Common myeloid progenitor, CD34-positive (primary cell): ENCODE measurements around the gene LITAF.

Experiments
- CTCF ChIA-PET: fragments of 350-600 bp; sonication (Branson Sonifier 250); formaldehyde crosslinking; loops from one replicate; lab custom pipeline; 2021; ENCODE audit warnings: antibody characterized with exemption; lab: Charles Lee
- POLR2A ChIA-PET: fragments of 350-600 bp; sonication (Branson Sonifier 250); formaldehyde crosslinking; loops from one replicate; lab custom pipeline; 2021; ENCODE audit warnings: antibody characterized with exemption; lab: Charles Lee
- DNase-seq, 3 donors: peaks; one replicate each; pipeline versions ENCODE4 v3.0.0 to v3.0.0-alpha.2; 2013
- H3K27ac ChIP-seq, 2 experiments: 1 replicate in 1 of 2; 2 replicates in 1 of 2; pipeline ENCODE4 v1.7.0; 2013; ENCODE audit warnings: inconsistent platforms in 2 of 2, low read length in 2 of 2, mild to moderate bottlenecking in 2 of 2, low read depth in 1 of 2, moderate library complexity in 1 of 2; ENCODE audit not compliant: severe bottlenecking in 2 of 2, insufficient read depth in 1 of 2, poor library complexity in 1 of 2
- H3K27me3 ChIP-seq, 5 experiments: replicated peaks in 2 of 5; 1 replicate in 3 of 5; 2 replicates in 2 of 5; pipeline versions ENCODE4 v1.6.1 to v1.7.0; 2013; ENCODE audit warnings: low read length in 4 of 5, mild to moderate bottlenecking in 2 of 5, moderate library complexity in 2 of 5, inconsistent platforms in 1 of 5; ENCODE audit not compliant: insufficient read depth in 5 of 5, control insufficient read depth in 4 of 5
- H3K36me3 ChIP-seq, 4 experiments: 1 replicate in 2 of 4; 2 replicates in 2 of 4; pipeline versions ENCODE4 v1.6.1 to v1.7.0; 2013; ENCODE audit warnings: low read length in 3 of 4, control low read depth in 1 of 4, mild to moderate bottlenecking in 1 of 4; ENCODE audit not compliant: control insufficient read depth in 4 of 4, insufficient read depth in 4 of 4
- H3K4me1 ChIP-seq, 4 experiments: 1 replicate in 3 of 4; 2 replicates in 1 of 4; pipeline versions ENCODE4 v1.6.1 to v1.7.1; 2013; ENCODE audit warnings: low read length in 3 of 4, mild to moderate bottlenecking in 3 of 4, control low read depth in 1 of 4, inconsistent platforms in 1 of 4, moderate library complexity in 1 of 4; ENCODE audit not compliant: control insufficient read depth in 4 of 4, insufficient read depth in 4 of 4; ENCODE audit errors: control extremely low read depth in 1 of 4
- H3K4me3 ChIP-seq, 7 experiments: 1 replicate in 4 of 7; 2 replicates in 3 of 7; pipeline versions ENCODE4 v1.5.1 to v1.7.0; 2013; ENCODE audit warnings: mild to moderate bottlenecking in 7 of 7, low read length in 6 of 7, moderate library complexity in 6 of 7, inconsistent platforms in 2 of 7, low read depth in 2 of 7, control low read depth in 1 of 7; ENCODE audit not compliant: insufficient read depth in 4 of 7, control insufficient read depth in 1 of 7; ENCODE audit errors: extremely low read depth in 1 of 7
- H3K9me3 ChIP-seq, 5 experiments: 1 replicate in 4 of 5; 2 replicates in 1 of 5; pipeline versions ENCODE4 v1.6.1 to v1.7.1; 2013; ENCODE audit warnings: low read length in 4 of 5, mild to moderate bottlenecking in 2 of 5, inconsistent platforms in 1 of 5, low read depth in 1 of 5, moderate library complexity in 1 of 5; ENCODE audit not compliant: control insufficient read depth in 4 of 5, insufficient read depth in 2 of 5; ENCODE audit errors: control extremely low read depth in 1 of 5
- WGBS: methylation state at CpG from one replicate; pipeline ENCODE4 v1.1.5; 2013; ENCODE audit not compliant: insufficient coverage; 5-methylcytosine and 5-hydroxymethylcytosine counted together

Gene LITAF

DNA sequence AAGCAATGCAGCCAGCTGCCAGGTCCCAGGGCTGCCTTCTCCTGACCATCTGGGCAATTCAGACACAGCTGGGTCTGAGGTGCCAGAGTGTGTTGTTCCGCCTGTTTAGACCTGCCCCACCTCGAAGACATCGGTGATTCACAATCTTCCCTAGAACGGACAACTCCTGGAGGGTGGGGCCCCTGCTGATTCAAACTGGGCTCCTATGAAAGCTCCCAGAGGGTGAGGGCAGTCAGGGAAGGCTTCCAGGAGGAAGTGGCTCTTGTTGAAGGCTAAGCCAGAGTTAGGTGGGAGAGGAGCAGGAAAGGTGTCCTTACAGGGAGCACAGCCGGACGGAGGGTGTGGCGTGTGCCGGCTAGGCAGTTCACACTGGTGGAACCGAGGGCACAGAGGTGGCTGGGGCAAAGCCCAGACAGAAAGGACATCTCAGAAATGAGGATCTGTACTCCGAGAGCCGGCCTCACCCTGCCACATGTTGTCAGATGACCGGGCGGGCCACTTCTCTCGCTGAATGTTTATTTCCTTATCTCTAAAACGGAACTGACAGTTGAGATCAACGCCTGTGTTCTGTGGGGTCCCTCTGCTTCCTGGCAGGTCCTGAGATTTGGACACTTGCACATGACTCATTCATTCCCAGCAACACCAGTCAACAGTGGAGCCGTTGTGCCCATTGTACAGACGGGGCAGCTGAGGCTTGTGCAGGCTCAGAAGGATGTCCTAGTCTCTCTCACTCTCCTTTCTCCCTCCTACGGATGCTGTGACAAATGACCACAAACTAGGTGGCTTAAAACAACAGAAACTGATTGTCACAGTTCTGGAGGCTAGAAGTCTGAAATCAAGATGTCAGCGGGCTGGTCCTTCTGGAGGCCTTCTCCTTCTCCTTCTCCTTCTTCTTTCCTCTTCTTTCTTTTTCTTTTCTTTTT lies 26.9 kb upstream of the LITAF start:
- Histone ChIP-seq H3K9me3 (no peaks in the 10 kb centered on the region), H3K4me3 (no peak overlapping the region), H3K27me3 (no peaks in the 10 kb centered on the region), H3K27ac (peak overlapping the region in 1 of 2 experiments; percentile 75), H3K4me1 (peaks cover 3 to 70% (median 38%) of the 10 kb centered on the region in 4 experiments), H3K36me3 (no peaks in the 10 kb centered on the region)
- 42% methylated on average over 19 of the region's 20 CpGs for WGBS
- CTCF ChIA-PET = interaction anchor here (1.9 kb wide), 1 partner anchor 31 kb away, joined by 8 read pairs; no protein-coding TSS in a partner anchor
- POLR2A ChIA-PET = interaction anchor here (1.6 kb wide), 1 partner anchor 8 kb away, joined by 4 read pairs; no protein-coding TSS in a partner anchor
- peak; percentile 66 to 95 (median 91) for DNase-seq

DNA sequence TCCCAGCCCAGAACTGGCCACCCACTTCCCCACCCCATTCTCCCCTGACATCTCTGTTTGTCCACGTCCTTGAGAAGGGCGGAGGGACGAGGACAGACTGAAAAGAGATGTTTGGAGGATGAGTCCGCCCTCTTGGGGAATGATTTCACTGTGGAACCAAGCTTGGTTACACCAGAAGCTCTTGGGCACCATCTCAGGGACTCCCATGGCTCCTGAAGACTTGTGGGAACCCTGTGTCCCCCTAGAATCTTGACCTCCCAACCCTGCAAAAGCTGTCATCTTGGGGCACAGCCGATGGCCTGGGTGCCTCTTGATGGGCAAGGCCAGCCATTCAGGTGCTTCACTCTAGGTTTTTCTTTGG lies 25.9 kb upstream of the LITAF start:
- DNase-seq = no peak
- Histone ChIP-seq H3K27ac (peak overlapping the region in 1 of 2 experiments; percentile 55), H3K4me3 (no peak overlapping the region), H3K27me3 (no peaks in the 10 kb centered on the region), H3K9me3 (no peaks in the 10 kb centered on the region), H3K36me3 (no peaks in the 10 kb centered on the region), H3K4me1 (peaks cover 3 to 61% (median 35%) of the 10 kb centered on the region in 4 experiments)
- CTCF ChIA-PET = interaction anchor here (1.9 kb wide), 1 partner anchor 30 kb away, joined by 8 read pairs; no protein-coding TSS in a partner anchor
- POLR2A ChIA-PET = interaction anchor here (1.6 kb wide), 1 partner anchor 9 kb away, joined by 4 read pairs; no protein-coding TSS in a partner anchor
- 82% methylated on average over 4 of the region's 5 CpGs for WGBS

DNA sequence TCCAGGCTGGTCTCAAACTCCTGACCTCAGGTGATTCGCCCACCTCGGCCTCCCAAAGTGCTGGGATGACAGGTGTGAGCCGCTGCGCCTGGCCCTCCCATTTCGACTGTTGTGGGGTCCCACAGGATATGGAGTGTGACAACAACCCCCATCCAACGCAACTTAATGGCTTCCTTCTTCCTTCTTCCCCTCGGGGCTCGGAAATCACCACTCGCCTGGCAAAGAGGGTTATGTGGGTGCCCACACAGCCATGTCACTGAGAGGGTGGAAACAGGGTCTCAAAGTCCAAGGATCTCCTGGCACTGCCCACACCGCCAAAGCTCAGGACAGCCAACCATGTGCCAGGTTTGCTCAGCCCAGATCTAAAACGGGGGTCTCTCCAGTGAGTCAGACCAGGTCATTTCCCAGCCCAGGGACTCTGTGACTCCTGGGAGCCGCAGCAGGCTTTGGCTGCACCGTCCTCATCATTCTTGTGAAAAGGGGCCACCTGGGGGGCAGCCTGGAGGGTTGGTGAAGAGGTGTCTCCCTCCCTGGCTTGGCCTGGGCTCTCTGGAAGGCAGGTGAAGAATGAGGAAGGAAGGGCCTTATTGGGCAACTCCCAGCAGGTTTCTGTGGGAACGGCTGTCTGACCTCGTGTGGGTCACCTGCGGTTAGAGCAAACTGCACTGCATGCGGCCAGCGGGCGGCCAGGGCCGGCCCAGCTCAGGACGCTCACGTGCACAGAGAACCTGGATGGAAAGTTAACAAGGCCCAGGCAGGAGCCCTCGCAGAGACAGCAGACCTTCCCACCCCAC lies 25.3 kb upstream of the LITAF start:
- CTCF ChIA-PET = interaction anchor here (1.9 kb wide), 1 partner anchor 29 kb away, joined by 8 read pairs; no protein-coding TSS in a partner anchor
- Histone ChIP-seq H3K27ac (peak overlapping the region in 1 of 2 experiments; percentile 55), H3K27me3 (no peaks in the 10 kb centered on the region), H3K4me3 (no peak overlapping the region), H3K9me3 (no peaks in the 10 kb centered on the region), H3K4me1 (peaks cover 3 to 61% (median 35%) of the 10 kb centered on the region in 4 experiments), H3K36me3 (no peaks in the 10 kb centered on the region)
- peak in 2 of 3 donors; percentile 64 to 68 for DNase-seq
- WGBS = 20% methylated on average over 14 of the region's 23 CpGs
- POLR2A ChIA-PET = interaction anchor here (1.6 kb wide), 1 partner anchor 10 kb away, joined by 4 read pairs; no protein-coding TSS in a partner anchor

DNA sequence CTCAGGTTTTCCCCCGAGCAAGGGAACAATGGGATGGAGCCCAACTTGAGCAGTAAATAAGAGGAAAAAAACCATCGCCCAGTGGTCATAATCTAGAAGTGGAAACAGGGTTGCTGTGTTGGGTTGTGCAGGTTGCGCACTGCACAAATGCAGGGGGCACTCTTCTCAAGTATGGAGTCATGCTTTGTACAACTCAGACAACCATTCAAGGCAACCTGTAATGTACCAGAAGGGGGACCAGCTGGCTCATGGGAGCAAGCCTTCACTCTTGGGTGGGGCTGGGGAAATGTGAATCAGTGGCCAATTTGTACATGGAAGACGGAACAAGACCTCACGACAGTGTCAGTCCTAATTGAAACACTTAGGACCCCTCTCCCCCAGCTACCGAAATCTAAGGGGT lies 23.9 kb upstream of the LITAF start:
- H3K4me3 ChIP-seq = no peak overlapping the region
- H3K27ac ChIP-seq = no peak overlapping the region
- peaks cover 3 to 56% (median 34%) of the 10 kb centered on the region in 4 experiments for H3K4me1 ChIP-seq
- H3K36me3 ChIP-seq = no peaks in the 10 kb centered on the region
- DNase-seq = no peak
- ChIA-PET POLR2A (no interaction called here), CTCF (no interaction called here)
- 100% methylated on average over 4 of the region's 6 CpGs for WGBS
- H3K27me3 ChIP-seq = no peaks in the 10 kb centered on the region
- no peaks in the 10 kb centered on the region for H3K9me3 ChIP-seq

DNA sequence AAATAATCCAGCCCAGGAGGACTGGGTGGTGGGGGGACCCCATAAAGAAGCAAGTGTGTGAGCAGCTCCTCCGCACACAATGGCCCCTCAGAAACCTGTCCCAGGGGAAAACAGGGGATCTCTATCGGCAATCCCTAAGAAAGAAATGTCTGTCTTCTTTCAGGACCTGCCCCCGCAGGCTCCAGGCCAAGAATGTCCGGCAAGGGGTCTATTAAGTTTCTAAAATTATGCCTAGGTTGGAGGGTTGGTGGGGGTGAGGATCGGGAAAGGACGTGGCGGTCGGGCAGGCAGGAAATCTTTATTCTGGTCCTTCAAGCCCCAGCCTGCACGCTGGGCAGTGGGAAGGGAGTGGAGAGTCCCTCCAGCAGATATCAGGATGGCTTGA lies 23.4 kb upstream of the LITAF start:
- peaks cover 3 to 58% (median 36%) of the 10 kb centered on the region in 4 experiments for H3K4me1 ChIP-seq
- WGBS = 95% methylated on average over 9 of the region's 9 CpGs
- H3K27ac ChIP-seq = no peak overlapping the region
- no peaks in the 10 kb centered on the region for H3K27me3 ChIP-seq
- no peaks in the 10 kb centered on the region for H3K9me3 ChIP-seq
- no peaks in the 10 kb centered on the region for H3K36me3 ChIP-seq
- H3K4me3 ChIP-seq = no peak overlapping the region
- ChIA-PET POLR2A (no interaction called here), CTCF (no interaction called here)
- no peak for DNase-seq

DNA sequence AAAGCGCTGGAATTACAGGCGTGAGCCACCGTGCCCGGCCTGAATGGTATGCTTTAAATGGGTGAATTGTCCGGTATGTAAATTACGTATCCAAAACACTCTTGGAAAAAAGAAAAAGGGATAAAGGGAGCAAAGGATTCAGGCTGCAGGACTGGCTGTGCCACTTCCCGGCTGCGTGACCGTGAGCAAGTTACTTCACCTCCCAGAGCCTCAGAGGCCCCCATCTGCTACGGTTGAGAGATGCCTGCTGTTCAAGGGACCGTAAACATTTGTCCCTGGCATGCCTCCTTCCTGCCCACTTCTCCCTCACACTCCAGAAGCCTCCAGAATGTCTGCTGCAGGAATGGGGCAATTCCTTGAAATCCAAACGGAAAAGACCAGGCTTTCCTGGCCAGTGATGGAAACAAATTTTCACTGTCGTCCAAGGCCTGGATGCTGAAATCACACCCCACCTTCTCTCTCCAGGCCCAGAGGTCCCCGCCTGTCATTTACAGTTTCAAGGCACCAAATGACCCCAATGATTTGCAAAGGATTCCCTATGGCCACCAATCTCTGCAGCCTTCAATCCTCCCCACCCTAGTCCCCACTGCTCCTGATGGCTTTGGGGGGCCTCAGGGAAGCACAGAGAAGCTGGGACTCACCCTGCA lies 22.9 kb upstream of the LITAF start:
- no peak overlapping the region for H3K27ac ChIP-seq
- POLR2A ChIA-PET = no interaction called here

More for the DNA sequence above, 22.9 kb upstream of the LITAF start:
- Histone ChIP-seq H3K4me3 (no peak overlapping the region), H3K27me3 (no peaks in the 10 kb centered on the region), H3K36me3 (no peaks in the 10 kb centered on the region), H3K4me1 (peaks cover 1 to 58% (median 34%) of the 10 kb centered on the region in 4 experiments), H3K9me3 (no peaks in the 10 kb centered on the region)
- whole genome bisulfite sequencing = 94% methylated on average over 10 of the region's 14 CpGs
- CTCF ChIA-PET = interaction anchor here (2.4 kb wide), 1 partner anchor 30 kb away, joined by 7 read pairs; no protein-coding TSS in a partner anchor
- DNase-seq = no peak
